ENCODE results near the gene RALGAPA2.

The RALGAPA2 gene

GRCh38 chr20:20699917-20700316, 12.5 kb downstream of the RALGAPA2 start:
- TF ChIP-seq CTCF (IDR thresholded peaks at IDR 0.05; ENCODE audit: control insufficient read depth, insufficient read depth, low read depth, low read length, missing control alignments) = no peak
- H3K4me3 ChIP-seq (ENCODE audit: control insufficient read depth, low read depth, low read length) = no peak overlapping the region
- no peak for DNase-seq (ENCODE audit: low read depth)

GRCh38 chr20:20699144-20699543, 13.3 kb downstream of the RALGAPA2 start:
- H3K4me3 ChIP-seq (ENCODE audit: control insufficient read depth, low read depth, low read length) = no peak overlapping the region
- no peak for TF ChIP-seq CTCF (IDR thresholded peaks at IDR 0.05; ENCODE audit: control insufficient read depth, insufficient read depth, low read depth, low read length, missing control alignments)
- DNase-seq (ENCODE audit: low read depth) = no peak

GRCh38 chr20:20697325-20697845, 15.1 kb downstream of the RALGAPA2 start:
- H3K4me3 ChIP-seq (ENCODE audit: control insufficient read depth, low read depth, low read length) = no peak overlapping the region
- TF ChIP-seq CTCF (IDR thresholded peaks at IDR 0.05; ENCODE audit: control insufficient read depth, insufficient read depth, low read depth, low read length, missing control alignments) = no peak
- no peak for DNase-seq (ENCODE audit: low read depth)

- no peak overlapping the region for H3K4me3 ChIP-seq (ENCODE audit: control insufficient read depth, low read depth, low read length)
- no peak for TF ChIP-seq CTCF (IDR thresholded peaks at IDR 0.05; ENCODE audit: control insufficient read depth, insufficient read depth, low read depth, low read length, missing control alignments)
Measured at GRCh38 chr20:20695250-20695816, 17.1 kb downstream of the RALGAPA2 start.

DNA sequence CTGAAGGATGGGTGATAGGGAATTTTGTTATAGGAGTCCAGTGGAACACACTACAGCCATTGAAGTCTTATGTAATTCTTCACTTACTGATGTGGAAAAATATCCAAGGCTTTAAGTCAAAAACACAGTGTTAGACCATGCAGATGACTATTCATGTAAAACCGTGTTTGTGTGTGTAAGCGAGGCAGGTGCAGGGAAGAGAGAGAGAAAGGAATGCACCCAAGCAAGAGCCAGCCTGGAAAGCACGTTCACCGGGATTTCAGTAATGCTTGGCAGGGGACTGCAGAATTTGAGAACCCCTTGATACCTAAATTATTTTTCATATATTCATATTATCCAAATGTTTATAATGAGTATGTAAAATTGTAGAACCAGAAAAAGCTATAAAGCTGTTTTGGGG, 17.9 kb downstream of the RALGAPA2 start:
- DNase-seq (ENCODE audit: low read depth) = no peak
- H3K4me3 ChIP-seq (ENCODE audit: control insufficient read depth, low read depth, low read length) = no peak overlapping the region
- TF ChIP-seq CTCF (IDR thresholded peaks at IDR 0.05; ENCODE audit: control insufficient read depth, insufficient read depth, low read depth, low read length, missing control alignments) = no peak

More at GRCh38 chr20:20695250-20695816, 17.1 kb downstream of the RALGAPA2 start:
- DNase-seq (ENCODE audit: low read depth) = no peak

DNA sequence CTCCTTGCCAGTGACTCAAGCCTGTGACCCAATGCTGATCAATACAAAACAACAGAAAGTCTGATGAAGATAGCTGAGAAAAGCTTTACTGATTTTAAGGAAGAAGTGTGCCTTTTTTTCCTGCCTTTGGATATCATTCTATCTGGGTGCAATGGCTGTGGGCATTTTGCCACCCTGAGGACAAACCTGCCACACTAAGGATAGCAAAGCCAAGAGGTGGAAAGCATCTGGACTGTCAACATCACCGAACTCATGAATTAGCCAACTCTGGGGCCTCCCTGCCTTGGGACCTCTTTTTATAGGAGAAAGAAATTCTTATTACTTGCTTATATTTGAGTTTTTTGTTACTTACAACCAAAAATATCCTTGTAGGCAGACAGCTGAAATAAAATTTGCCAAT, 19.9 kb downstream of the RALGAPA2 start:
- H3K4me3 ChIP-seq (ENCODE audit: control insufficient read depth, low read depth, low read length) = no peak overlapping the region
- DNase-seq (ENCODE audit: low read depth) = no peak
- no peak for TF ChIP-seq CTCF (IDR thresholded peaks at IDR 0.05; ENCODE audit: control insufficient read depth, insufficient read depth, low read depth, low read length, missing control alignments)

Data from AG09309 (cell line).